ENCODE results near the gene HOXD13. TPM values are rescaled to one million over a fixed set of nuclear protein-coding genes. Genes with fewer than 3 reads are reported as not detected.
A peak's percentile ranks its signal among the peaks of the same experiment; 100 is the strongest.

Gene HOXD13
- total and polyA plus RNA-seq, 2 of the 8 experiments (the other 6 are each of a cell fraction or from before 2014, with no cell fraction given) = not detected

GRCh38 chr2:176121190-176122051 lies 28.9 kb downstream of the HOXD13 start:
- no peak overlapping the region for H3K18ac ChIP-seq (ENCODE audit: extremely low read depth, low read length)
- H3K4me2 ChIP-seq (ENCODE audit: insufficient read depth in 1 of 2, low read depth in 2 of 2, low read length in 2 of 2) = peak overlapping the region; percentile 0 to 56; a peak in 2 of 4 replicates
- no peak overlapping the region for H4K91ac ChIP-seq (replicated peaks; ENCODE audit: insufficient read length, low read length)
- H2AK5ac ChIP-seq (ENCODE audit: low read depth, low read length) = no peak overlapping the region
- ChIA-PET CTCF (ENCODE audit: partially characterized antibody) (interaction anchor here (0.6 to 4.7 kb wide), 20 partner anchors 9 to 1027 kb away, joined by 3 to 42 read pairs (median 5); partner anchors contain the start of gene HOXD8), POLR2A (ENCODE audit: partially characterized antibody) (interaction anchor here (0.6 kb wide), 1 partner anchor 909 kb away, joined by 3 read pairs; no protein-coding TSS in a partner anchor)
- H3K4me3 ChIP-seq (ENCODE audit: extremely low read depth in 1 of 4, insufficient read depth in 2 of 4, low read depth in 3 of 4, low read length in 4 of 4) = 0 out of 8 replicates have a peak overlapping the region, but pooled peaks of 1 of the 4 experiments have one; percentile 49
- peaks cover 96 to 100% (median 100%) of the 10 kb centered on the region in 4 experiments for H3K27me3 ChIP-seq (replicated peaks in 1 of 4; ENCODE audit: control insufficient read depth in 3 of 4, extremely low read depth in 1 of 4, insufficient read depth in 3 of 4, low read length in 3 of 4)
- H3K36me3 ChIP-seq (ENCODE audit: control insufficient read depth in 2 of 4, insufficient read depth in 4 of 4, low read length in 3 of 4) = peaks cover 0 to 31% (median 0%) of the 10 kb centered on the region in 4 experiments; a peak in 1 of 8 replicates
- no peak overlapping the region for H3K23ac ChIP-seq (ENCODE audit: insufficient read length)
- no peak overlapping the region for H2BK12ac ChIP-seq (ENCODE audit: low read depth, low read length)
- H4K5ac ChIP-seq (ENCODE audit: insufficient read length, low read depth, low read length) = no peak overlapping the region
- H3K23me2 ChIP-seq (ENCODE audit: low read depth, low read length) = peaks cover 2% of the 10 kb centered on the region; the same call in 1 of the 2 replicates
- FAIRE-seq = no peak
- no peaks in the 10 kb centered on the region for H3K79me2 ChIP-seq (ENCODE audit: control insufficient read depth in 1 of 2, insufficient read depth in 2 of 2, low read length in 2 of 2)
- DNase-seq (ENCODE audit: low read depth in 1 of 2, low spot score in 2 of 2) = peak in 1 of 2 experiments; percentile 66
- H3K4ac ChIP-seq (replicated peaks; ENCODE audit: insufficient read length, low read depth, low read length) = no peak overlapping the region
- H2BK120ac ChIP-seq (replicated peaks; ENCODE audit: low read depth, low read length) = no peak overlapping the region
- H3K79me1 ChIP-seq (ENCODE audit: low read depth, low read length) = no peaks in the 10 kb centered on the region
- no peak overlapping the region for H2BK15ac ChIP-seq (ENCODE audit: low read length)
- no peak overlapping the region for H2AFZ ChIP-seq (ENCODE audit: low read length)
- no peak overlapping the region for H3K14ac ChIP-seq (ENCODE audit: insufficient read length)
- H2BK20ac ChIP-seq (ENCODE audit: low read length) = no peak overlapping the region
- H3K27ac ChIP-seq (ENCODE audit: low read depth, low read length) = no peak overlapping the region
- no peak overlapping the region for H2BK5ac ChIP-seq (ENCODE audit: low read depth, low read length)
- no peak overlapping the region; a peak in 1 of 7 replicates for H3K9ac ChIP-seq (replicated peaks in 1 of 4; ENCODE audit: extremely low read depth in 1 of 4, low read depth in 3 of 4, low read length in 3 of 4)
- WGBS, 2 experiments (ENCODE audit: extremely low coverage in 1 of 2, insufficient coverage in 1 of 2, insufficient read length in 1 of 2, insufficient replicate concordance in 2 of 2, low coverage in 1 of 2, low lambda C conversion rate in 2 of 2, missing lambda C conversion rate in 1 of 2) = 6% methylated on average over 49 of the region's 53 CpGs; no CpG with 5 or more reads in 1 of the 2 experiments
- peaks cover 0 to 12% of the 10 kb centered on the region in 2 experiments; a peak in 2 of 4 replicates for H3K9me3 ChIP-seq (ENCODE audit: insufficient read depth in 2 of 2, low read depth in 1 of 2, low read length in 1 of 2)
- H3K56ac ChIP-seq (replicated peaks; ENCODE audit: insufficient read length, low read depth, low read length) = no peak overlapping the region
- peaks cover 0 to 10% (median 5%) of the 10 kb centered on the region in 4 experiments; a peak in 3 of 7 replicates for H3K4me1 ChIP-seq (replicated peaks in 1 of 4; ENCODE audit: control insufficient read depth in 3 of 4, insufficient read depth in 4 of 4, low read length in 3 of 4)
- peak overlapping the region; percentile 42 for H4K8ac ChIP-seq (ENCODE audit: extremely low read depth, insufficient read depth, low read length)
- peak; percentile 84 for TF ChIP-seq CTBP2 (IDR thresholded peaks at IDR 0.05; ENCODE audit: borderline replicate concordance, insufficient read depth, insufficient read length, low read length)
- TF ChIP-seq NRF1 (IDR thresholded peaks at IDR 0.05; ENCODE audit: low read depth, low read length) = no peak
- TF ChIP-seq SUZ12 (IDR thresholded peaks at IDR 0.05; ENCODE audit: low read length) = peak; percentile 94
- TF ChIP-seq CBX8 (IDR thresholded peaks at IDR 0.05; ENCODE audit: borderline replicate concordance, low read depth, low read length) = peak; percentile 73; the same call in 1 of the 2 replicates
- TF ChIP-seq EZH2 (IDR thresholded peaks at IDR 0.05; ENCODE audit: low read depth, low read length, severe bottlenecking) = peak; percentile 89
- peak; percentile 77 for TF ChIP-seq RNF2 (IDR thresholded peaks at IDR 0.05; ENCODE audit: borderline replicate concordance, low read depth, low read length, missing control alignments, poor library complexity, severe bottlenecking)
- peaks cover 21 to 39% of the 10 kb centered on the region in 2 experiments for H4K20me1 ChIP-seq (replicated peaks in 1 of 2; ENCODE audit: control insufficient read depth in 1 of 2, insufficient read depth in 2 of 2, low read length in 2 of 2)

Data from H1 (cell line).